Right lobe of liver (tissue), 6 donors: ENCODE data around the gene TBXA2R. TPM values are rescaled to one million over a fixed set of nuclear protein-coding genes. Genes with fewer than 3 reads are reported as not detected.

Experiments
- ATAC-seq, 4 donors: fragments of 200-7000 bp; cut with Tn5 transposase; one replicate each; pipeline ENCODE4 v1.9.1; 2020; ENCODE audit warnings: mild to moderate bottlenecking in 4 of 4, moderate library complexity in 4 of 4
- DNase-seq, 3 donors: peaks; one replicate each; pipeline ENCODE4 v3.0.0-alpha.2; 2020
- H3K27ac ChIP-seq, 3 donors: fragments of 200-600 bp; one replicate each; pipeline ENCODE4 v1.8.0; 2022
- H3K27me3 ChIP-seq, 2 donors: fragments of 200-600 bp; one replicate each; pipeline ENCODE4 v1.8.0; 2022
- H3K36me3 ChIP-seq, 4 donors: fragments of 200-600 bp; sonication (generic) in 1 of 4; one replicate each; pipeline versions ENCODE4 v1.5.1 to v1.8.0; 2017 to 2022; ENCODE audit warnings: control low read depth in 1 of 4
- H3K4me1 ChIP-seq, 4 donors: fragments of 200-600 bp; sonication (generic) in 1 of 4; one replicate each; pipeline versions ENCODE4 v1.5.1 to v1.8.0; 2017 to 2022; ENCODE audit warnings: control low read depth in 1 of 4
- H3K4me3 ChIP-seq, 3 donors: fragments of 200-600 bp; one replicate each; pipeline ENCODE4 v1.8.0; 2022
- H3K9me3 ChIP-seq, 4 donors: fragments of 200-600 bp; sonication (generic) in 1 of 4; one replicate each; pipeline versions ENCODE4 v1.5.1 to v1.8.0; 2017 to 2022; ENCODE audit warnings: control low read depth in 1 of 4
- CTCF ChIP-seq, 4 donors: fragments of 200-600 bp in 3 of 4; fragments of 450-650 bp in 1 of 4; IDR thresholded peaks; one replicate each; pipeline versions ENCODE4 v1.5.1 to v1.8.0; 2016 to 2022; ENCODE audit warnings: antibody characterized with exemption in 4 of 4, mild to moderate bottlenecking in 2 of 4
- POLR2A ChIP-seq: fragments of 450-650 bp; IDR thresholded peaks from one replicate; pipeline ENCODE4 v1.6.1; 2017; ENCODE audit warnings: antibody characterized with exemption, mild to moderate bottlenecking
- WGBS: methylation state at CpG from one replicate; pipeline ENCODE4 v1.1.6; 2018; ENCODE audit warnings: low coverage, low lambda C conversion rate; ENCODE audit not compliant: insufficient coverage; ENCODE audit errors: missing lambda C conversion rate; 5-methylcytosine and 5-hydroxymethylcytosine counted together
- intact Hi-C, 2 donors: fragments of 100-400 bp; cut with DNase I; formaldehyde crosslinking; loops; one replicate each; pipeline versions ENCODE4 v1.11.2 to v1.14.1; 2022
- total RNA-seq, 6 experiments: library from RNA; depleted of rRNA in 2 of 6; stranded (reverse); fragments of >200 nt in 2 of 6; fragmentation: NEBNext Ultra II Directional in 3 of 6; extraction: Animal tissue kit (Norgen Biotek cat#: 25700) in 3 of 6; gene quantifications; one replicate each; pipeline versions ENCODE4 v1.1.0 to v1.2.4, GENCODE V29; 2016 to 2023
- donor health status: DM: no; HTN: yes; CAD: no.
- donor health status: DM: no; HTN: no; CAD: no.
- donor health status: DM: no; HTN: no; CAD: no.
- donor health status: DM: no; HTN: yes; CAD: no.
- donor health status: DM: no; HTN: yes; CAD: no.

TBXA2R gene
- total RNA-seq, 6 experiments from 2014 or later, result 2.8 to 10.4 (median 4.7) TPM

DNA sequence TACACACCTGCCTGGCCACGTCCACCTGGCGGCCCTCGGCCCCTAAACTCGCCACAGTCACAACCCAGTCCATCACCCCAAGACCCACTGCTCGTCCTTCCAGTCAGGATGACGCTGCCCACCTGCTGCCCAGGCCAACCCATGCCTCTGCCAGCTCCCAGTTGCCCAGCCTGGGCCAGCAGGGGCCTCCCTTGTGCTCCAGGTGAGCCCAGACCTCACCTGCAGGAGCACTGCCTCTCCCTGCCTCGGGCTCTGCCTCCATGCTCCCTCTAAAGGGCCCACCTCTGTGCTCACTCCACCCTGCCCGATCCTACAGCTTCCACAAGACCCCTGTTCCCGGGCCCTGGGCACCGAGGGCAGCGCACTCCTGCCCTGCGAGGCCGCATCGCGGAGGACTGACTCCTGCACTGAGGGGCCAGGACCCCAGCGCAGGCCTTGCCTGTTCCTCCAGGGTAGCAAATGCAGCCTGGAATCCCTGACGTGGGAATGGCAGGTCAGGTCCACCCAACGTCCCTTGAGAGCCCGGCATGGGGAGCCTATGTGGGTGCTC lies 27.9 kb upstream of the TBXA2R start:
- no peaks in the 10 kb centered on the region for H3K4me1 ChIP-seq
- no peaks in the 10 kb centered on the region for H3K36me3 ChIP-seq
- no peaks in the 10 kb centered on the region for H3K27me3 ChIP-seq
- H3K9me3 ChIP-seq, result no peaks in the 10 kb centered on the region
- DNase-seq (no peak), ATAC-seq (no peak)
- H3K27ac ChIP-seq, result no peak overlapping the region
- no peak overlapping the region for H3K4me3 ChIP-seq
- intact Hi-C loops, result no loop called here
- TF ChIP-seq POLR2A, result no peak
- no peak for TF ChIP-seq CTCF (IDR thresholded peaks at IDR 0.05)
- WGBS, result 72% methylated on average over 2 of the region's 19 CpGs

DNA sequence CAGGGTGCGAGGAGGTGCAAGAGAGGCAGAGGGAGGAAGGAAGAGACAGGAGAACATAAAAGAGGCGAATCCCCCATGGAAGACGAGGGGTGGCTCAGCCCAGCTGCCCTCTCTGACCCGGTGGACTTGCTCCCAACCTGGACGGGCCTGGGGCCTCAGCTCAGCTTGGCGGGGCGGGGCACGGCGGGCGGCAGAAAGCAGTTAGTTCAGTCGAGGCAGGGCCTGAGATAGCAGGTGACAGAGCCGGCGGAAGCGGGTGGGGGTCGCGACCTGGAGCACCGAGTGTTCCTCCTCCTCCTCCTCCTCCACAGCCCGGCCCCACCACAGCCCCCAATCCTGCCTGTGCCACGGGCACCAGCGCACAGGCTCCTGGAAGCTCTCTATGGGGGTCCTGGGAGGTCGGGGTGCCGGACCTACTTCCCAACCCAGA lies 26.9 kb upstream of the TBXA2R start:
- intact Hi-C loops, result no loop called here
- no peak overlapping the region for H3K4me3 ChIP-seq
- H3K9me3 ChIP-seq, result no peaks in the 10 kb centered on the region
- 81% methylated on average over 5 of the region's 22 CpGs for WGBS
- no peaks in the 10 kb centered on the region for H3K27me3 ChIP-seq
- no peak for DNase-seq
- no peak for ATAC-seq
- no peaks in the 10 kb centered on the region for H3K36me3 ChIP-seq
- H3K27ac ChIP-seq, result no peak overlapping the region
- TF ChIP-seq CTCF (IDR thresholded peaks at IDR 0.05) (no peak), POLR2A (no peak)
- no peaks in the 10 kb centered on the region for H3K4me1 ChIP-seq

DNA sequence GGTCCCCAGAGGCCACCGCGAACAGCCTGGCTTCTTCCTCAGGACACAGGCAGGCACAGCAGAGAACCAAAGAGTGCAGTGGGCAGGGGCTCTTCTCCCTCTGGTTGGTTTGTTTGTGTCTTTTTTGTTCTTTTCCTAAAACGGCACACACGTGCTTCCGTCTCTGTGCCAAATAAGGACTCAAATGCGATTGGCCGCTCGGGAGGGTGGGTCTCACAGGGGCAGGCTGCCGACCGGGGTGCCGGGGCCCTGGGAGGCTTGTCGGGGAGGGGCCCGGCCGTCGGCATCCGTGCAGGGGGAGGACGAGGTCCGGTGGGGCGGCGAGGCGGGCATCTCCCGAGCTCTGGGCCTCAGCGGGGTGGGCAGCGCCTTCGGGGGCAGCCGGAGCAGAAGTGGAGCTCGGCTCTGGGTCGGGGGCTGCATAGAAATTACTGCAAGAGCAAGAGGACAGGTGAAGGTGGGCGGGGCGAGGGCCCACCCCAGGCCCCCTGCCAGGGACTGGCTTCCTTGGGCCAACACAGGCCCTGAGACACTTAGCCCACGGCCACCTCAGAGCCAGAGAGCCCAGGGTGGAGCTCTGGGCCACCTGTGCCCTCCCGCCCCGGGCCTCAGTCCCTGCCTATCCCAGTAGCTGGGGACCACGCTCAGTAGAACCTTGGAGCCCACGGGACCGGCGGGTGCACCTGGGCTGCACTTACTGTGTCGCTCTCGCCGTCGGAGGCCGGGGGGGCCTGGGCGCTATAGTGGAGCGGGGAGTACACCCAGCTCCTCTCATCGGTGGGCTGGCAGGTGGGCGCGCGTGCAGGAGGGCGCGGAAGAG lies 26.3 kb upstream of the TBXA2R start:
- Histone ChIP-seq H3K9me3 (no peaks in the 10 kb centered on the region), H3K36me3 (no peaks in the 10 kb centered on the region), H3K27ac (no peak overlapping the region), H3K4me3 (no peak overlapping the region), H3K4me1 (no peaks in the 10 kb centered on the region), H3K27me3 (no peaks in the 10 kb centered on the region)
- no peak for ATAC-seq
- 82% methylated on average over 11 of the region's 50 CpGs for WGBS
- no peak for DNase-seq
- intact Hi-C loops, result no loop called here
- TF ChIP-seq CTCF (IDR thresholded peaks at IDR 0.05), result no peak
- no peak for TF ChIP-seq POLR2A

DNA sequence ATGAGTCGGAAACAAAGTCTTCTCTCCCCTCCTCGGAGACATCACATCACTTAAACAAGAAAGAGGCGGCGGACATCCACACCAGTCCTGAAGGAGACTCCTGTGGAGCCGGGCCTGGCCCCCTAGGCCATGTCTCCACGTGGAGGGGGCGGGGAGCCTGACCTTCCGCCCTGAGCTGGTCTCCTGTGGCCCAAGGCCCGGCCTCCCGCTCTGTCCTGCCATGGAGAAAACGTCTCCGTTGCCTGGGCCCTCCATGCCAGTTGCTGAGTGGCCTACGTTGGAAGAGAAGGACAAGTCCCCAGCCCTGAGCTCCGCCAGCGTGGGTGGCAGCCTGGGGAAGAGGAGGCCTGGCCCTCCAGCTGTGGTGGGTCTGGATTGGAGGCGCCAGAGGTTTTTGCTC lies 25.4 kb upstream of the TBXA2R start:
- Histone ChIP-seq H3K9me3 (no peaks in the 10 kb centered on the region), H3K27me3 (no peaks in the 10 kb centered on the region), H3K4me3 (no peak overlapping the region), H3K4me1 (peaks cover 0 to 4% (median 0%) of the 10 kb centered on the region in 4 donors), H3K27ac (no peak overlapping the region), H3K36me3 (no peaks in the 10 kb centered on the region)
- no peak for TF ChIP-seq POLR2A
- no peak for TF ChIP-seq CTCF (IDR thresholded peaks at IDR 0.05)
- ATAC-seq, result no peak
- DNase-seq, result no peak
- 80% methylated on average over 1 of the region's 16 CpGs for WGBS
- intact Hi-C loops, result no loop called here
